ENCODE results near the gene PURB.
A peak's percentile ranks its signal among the peaks of the same experiment; 100 is the strongest.
"Not testable (repeated sequence)": the region's sequence is repeated elsewhere in the genome, so short reads cannot be mapped to it uniquely, and the experiment has no call there.

PURB gene

GRCh38 chr7:44885394-44886317 lies at the start of gene PURB:
Gene PURB (minus strand): TSS chr7:44885530. CDS start chr7:44885348, 182 bp downstream.
- DNase-seq (ENCODE audit: low spot score) = peak; percentile 94

- DNase-seq (ENCODE audit: low spot score) = no peak
Observed at GRCh38 chr7:44935016-44935415, 49.7 kb upstream of the PURB start.

GRCh38 chr7:44934510-44934909 lies 49.2 kb upstream of the PURB start:
- DNase-seq (ENCODE audit: low spot score) = not testable (repeated sequence)

- DNase-seq (ENCODE audit: low spot score) = no peak
Observed at GRCh38 chr7:44930921-44931320, 45.6 kb upstream of the PURB start.

GRCh38 chr7:44922351-44922694 lies 37.0 kb upstream of the PURB start:
- no peak for DNase-seq (ENCODE audit: low spot score)

GRCh38 chr7:44921607-44922350 lies 36.4 kb upstream of the PURB start:
- DNase-seq (ENCODE audit: low spot score) = peak; percentile 90

GRCh38 chr7:44920119-44920518 lies 34.8 kb upstream of the PURB start:
- DNase-seq (ENCODE audit: low spot score) = no peak

- no peak for DNase-seq (ENCODE audit: low spot score)
Observed at GRCh38 chr7:44918029-44918428, 32.7 kb upstream of the PURB start.

GRCh38 chr7:44917465-44917864 lies 32.1 kb upstream of the PURB start:
- no peak for DNase-seq (ENCODE audit: low spot score)

GRCh38 chr7:44914992-44915607 lies 29.8 kb upstream of the PURB start:
- peak; percentile 41 for DNase-seq (ENCODE audit: low spot score)

- no peak for DNase-seq (ENCODE audit: low spot score)
Observed at GRCh38 chr7:44912775-44913347, 27.5 kb upstream of the PURB start.

- DNase-seq (ENCODE audit: low spot score) = no peak
Observed at GRCh38 chr7:44911911-44912310, 26.6 kb upstream of the PURB start.

GRCh38 chr7:44909596-44910389 lies 24.5 kb upstream of the PURB start:
- no peak for DNase-seq (ENCODE audit: low spot score)

- DNase-seq (ENCODE audit: low spot score) = no peak
Observed at GRCh38 chr7:44906965-44907364, 21.6 kb upstream of the PURB start.

GRCh38 chr7:44905002-44905635 lies 19.8 kb upstream of the PURB start:
- DNase-seq (ENCODE audit: low spot score) = no peak

GRCh38 chr7:44899443-44899842 lies 14.1 kb upstream of the PURB start:
- no peak for DNase-seq (ENCODE audit: low spot score)

GRCh38 chr7:44898039-44898438 lies 12.7 kb upstream of the PURB start:
- DNase-seq (ENCODE audit: low spot score) = no peak

GRCh38 chr7:44897309-44897708 lies 12.0 kb upstream of the PURB start:
- no peak for DNase-seq (ENCODE audit: low spot score)

GRCh38 chr7:44894888-44895580 lies 9.7 kb upstream of the PURB start:
- peak; percentile 50 for DNase-seq (ENCODE audit: low spot score)

GRCh38 chr7:44893710-44894234 lies 8.4 kb upstream of the PURB start:
- DNase-seq (ENCODE audit: low spot score) = no peak

Data from Ammon's horn (tissue), 1 donor.